HG03354 (cell line): Measurements from ENCODE around the gene ZNF410.
A peak's percentile ranks its signal among the peaks of the same experiment; 100 is the strongest.

Source experiments
- ATAC-seq: cut with Tn5 transposase; IDR thresholded peaks from one replicate; pipeline ENCODE4 v1.9.1; 2021; ENCODE audit warnings: mild to moderate bottlenecking; ENCODE audit not compliant: unreplicated experiment, poor library complexity, severe bottlenecking

Gene ZNF410

DNA sequence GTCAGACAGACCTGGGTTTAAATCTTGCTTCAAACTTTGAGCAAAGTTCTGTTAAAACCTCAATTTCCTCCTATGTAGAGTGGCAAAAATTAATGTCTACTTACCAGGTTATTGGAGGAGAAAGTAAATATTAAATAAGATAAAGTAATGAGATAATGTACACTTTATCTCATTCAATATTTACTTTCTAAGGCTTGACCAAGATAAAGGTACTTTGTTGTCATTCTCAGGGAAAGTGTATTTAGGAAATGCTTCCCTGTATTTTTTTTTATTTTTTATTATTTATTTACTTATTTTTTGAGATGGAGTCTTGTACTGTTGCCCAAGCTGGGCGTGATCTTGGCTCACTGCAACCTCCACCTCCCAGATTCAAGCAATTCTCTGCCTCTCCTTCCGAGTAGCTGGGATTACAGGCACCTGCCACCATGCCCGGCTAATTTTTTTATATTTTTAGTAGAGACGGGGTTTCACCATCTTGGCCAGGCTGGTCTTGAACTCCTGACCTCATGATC, 58.6 kb downstream of the ZNF410 start:
- no peak for ATAC-seq

DNA sequence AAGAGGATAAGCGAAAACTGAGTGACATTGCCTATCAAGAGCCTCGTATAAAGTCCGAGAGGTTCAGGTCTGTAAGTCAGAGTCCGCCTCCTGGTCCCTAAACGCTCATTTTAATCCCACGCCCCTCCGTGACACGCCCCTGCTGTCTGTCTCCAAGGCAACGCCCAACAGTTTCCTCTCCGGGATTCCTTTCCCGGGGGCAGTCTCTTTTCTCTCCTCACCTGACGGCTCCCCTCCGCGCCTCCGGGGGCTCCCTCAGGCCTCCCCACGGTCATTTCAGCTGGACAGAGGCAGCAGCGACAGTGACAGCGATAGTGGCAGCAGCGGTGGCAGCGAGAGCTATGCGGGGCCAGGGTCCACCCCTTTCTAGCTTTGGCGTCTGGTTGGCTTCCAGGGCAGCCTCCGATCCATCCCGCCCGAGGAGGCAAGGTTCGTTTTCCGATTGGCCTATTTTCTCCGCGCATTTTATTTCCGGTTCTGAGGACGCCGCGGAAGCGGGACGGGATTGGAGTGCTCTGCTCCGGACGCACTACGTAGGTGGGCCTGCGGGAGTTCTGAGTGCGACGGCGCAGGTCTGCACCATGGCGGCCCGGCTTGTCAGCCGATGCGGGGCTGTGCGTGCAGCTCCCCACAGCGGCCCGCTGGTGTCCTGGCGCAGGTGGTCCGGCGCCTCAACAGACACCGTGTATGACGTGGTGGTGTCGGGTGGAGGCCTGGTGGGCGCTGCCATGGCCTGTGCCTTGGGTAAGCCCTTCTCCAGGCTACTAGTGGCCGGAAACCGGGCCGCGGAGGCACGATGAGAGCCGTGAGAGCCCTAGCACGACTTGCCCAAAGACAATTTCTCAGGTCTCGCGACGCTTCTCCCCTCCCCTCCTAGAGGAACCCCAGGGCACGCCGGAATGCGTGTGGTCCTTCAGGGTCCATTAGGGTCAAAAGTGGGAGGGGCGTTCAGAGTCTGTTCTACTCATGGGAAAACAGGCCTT, 63.4 kb downstream of the ZNF410 start, which contains the start of the genes COQ6 and FAM161B:
Gene COQ6, plus strand, starts transcription at position 551 of the 983 bp plus-strand sequence. Its CDS starts 31 bp downstream, at position 582.
Gene FAM161B, minus strand, starts transcription at position 343 of the 983 bp plus-strand sequence. Its CDS starts 68 bp downstream, at position 275.
- ATAC-seq: peak; percentile 92

DNA sequence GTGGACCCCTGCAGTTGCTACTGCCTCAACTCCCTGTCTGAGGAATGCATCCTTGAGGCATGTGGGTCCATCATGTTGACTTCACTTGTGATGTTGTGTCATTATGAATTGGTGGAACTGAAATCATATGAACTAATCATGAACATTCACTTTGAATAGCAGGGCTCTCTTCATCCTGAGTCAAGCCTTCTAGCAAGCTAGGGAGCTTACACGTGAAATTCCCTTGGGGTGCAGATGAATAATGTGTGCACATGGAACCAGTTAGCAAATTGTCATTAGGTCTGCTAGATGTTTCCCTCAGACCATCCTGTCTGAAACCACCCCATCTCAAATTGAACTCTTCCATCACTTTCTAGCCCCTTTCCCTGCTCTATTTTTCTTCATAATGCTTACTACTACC, 67.1 kb downstream of the ZNF410 start:
- ATAC-seq: no peak

DNA sequence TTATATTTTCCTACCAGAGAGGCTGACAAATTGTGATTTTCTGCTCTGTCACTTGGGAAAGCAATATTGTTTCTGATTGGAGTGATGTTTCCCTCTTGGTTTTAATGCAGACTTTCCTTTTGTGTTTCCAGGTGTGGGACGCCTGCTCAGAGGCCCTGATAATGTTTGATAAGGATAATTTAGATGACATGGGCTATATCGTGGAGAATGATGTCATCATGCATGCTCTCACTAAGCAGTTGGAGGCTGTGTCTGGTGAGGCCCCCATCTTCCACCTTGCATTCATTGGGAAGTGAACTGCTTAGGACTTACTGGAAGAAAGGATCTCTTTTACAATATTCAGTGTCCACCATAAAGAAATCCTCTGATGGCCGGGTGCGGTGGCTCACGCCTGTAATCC, 69.0 kb downstream of the ZNF410 start:
- ATAC-seq: no peak

DNA sequence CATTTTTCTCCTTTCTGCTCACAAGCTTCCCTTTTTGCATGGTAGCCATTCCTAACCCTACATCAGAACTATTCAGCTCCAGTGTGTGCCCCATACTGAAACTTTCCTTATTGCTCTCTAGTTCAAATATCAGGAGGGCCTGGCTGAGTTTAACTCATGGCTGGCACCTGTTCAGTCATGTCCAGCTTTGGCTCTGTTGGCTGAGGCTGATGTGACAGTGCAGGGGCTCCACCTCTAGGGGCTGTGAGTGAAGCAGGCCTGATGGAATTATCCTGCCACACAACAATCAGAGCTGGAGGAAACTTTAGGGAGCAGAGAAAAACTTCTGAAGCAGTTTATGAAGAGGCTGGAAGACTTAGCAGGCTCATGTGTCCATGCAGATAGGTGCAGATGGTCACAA, 71.9 kb downstream of the ZNF410 start:
- no peak for ATAC-seq

DNA sequence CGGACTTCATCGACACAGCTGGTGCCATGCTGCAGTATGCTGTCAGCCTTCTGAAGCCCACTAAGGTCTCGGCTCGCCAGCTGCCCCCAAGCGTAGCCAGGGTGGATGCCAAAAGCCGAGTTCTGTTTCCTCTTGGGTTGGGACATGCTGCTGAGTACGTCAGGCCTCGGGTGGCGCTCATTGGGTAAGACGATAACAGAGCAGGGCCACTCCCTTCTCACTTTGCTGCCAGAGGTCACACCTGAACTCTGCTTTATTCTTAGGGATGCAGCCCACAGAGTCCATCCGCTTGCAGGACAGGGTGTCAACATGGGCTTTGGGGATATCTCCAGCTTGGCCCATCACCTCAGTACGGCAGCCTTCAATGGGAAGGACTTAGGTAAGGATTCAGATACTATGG, 74.5 kb downstream of the ZNF410 start:
- no peak for ATAC-seq

DNA sequence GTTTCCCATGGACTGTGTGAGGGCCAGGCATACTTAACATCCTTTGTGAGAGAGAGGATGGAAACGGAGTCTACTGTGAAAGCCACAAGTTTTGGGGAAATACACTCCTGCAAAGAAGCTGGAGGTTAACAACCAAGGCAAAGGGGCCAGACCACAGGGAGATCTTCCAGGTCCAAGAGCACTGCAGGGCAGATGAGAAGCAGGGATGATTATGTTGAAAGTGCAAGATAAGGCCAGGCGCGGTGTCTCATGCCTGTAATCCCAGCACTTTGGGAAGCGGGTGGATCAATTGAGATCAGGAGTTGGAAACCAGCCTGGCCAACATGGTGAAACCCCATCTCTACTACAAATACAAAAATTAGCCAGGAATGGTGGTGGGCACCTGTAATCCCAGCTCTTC, 78.6 kb downstream of the ZNF410 start:
- ATAC-seq: no peak

DNA sequence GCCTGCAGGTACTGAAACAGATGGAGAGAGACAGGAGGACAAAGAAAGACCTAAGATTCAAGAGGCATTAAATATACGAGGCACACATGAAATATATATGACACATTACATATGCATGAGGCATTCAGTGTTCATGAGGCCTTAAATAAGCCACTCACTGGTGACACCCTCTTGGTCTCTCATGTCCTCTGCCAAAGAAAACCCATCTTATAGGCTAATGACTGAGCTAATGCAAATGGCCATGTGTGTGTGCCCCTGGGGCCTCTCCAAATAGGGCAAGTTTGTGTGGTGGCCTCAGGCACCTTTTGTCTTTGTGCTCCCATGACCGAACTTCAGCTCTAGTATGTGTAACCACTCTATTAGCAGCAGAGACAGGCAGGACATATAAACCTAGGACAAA, 82.2 kb downstream of the ZNF410 start:
- ATAC-seq: no peak

DNA sequence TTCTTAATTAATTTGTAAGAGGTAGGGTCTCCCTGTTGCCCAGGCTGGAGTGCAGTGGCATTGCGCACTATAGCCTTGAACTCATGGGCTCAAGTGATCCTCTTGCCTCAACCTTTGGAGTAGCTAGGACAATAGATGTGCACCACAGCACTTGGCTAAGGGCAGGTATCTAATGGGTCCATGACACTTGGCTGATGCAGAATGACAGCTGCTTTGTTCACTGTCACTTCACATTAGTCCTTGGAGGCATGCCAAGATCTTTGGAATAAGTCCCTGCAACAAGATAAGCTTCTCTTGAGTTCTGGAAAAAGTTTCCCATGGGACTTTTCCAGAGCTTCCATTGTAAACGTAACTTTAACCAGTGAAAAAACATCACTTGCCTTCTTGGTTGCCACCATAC, 86.8 kb downstream of the ZNF410 start:
- no peak for ATAC-seq

DNA sequence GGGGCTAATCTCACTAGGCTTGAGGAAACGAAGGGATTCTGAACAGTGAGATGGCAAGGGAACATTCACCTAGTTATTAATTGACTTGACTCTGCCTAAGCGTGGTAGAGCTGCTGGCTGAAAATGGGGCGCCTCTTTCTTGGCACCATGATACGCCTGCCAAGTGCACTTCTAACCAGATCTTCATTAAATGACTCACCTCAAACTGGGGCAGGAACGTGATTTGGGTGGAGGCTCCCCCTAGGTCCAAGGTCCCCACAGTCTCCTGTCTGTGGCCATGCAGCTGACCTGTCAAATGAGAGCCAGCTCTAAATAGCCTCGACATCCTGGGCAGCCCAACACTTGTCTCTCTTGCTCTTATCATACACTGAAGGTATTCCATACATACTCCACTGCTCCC, 89.5 kb downstream of the ZNF410 start:
- no peak for ATAC-seq

DNA sequence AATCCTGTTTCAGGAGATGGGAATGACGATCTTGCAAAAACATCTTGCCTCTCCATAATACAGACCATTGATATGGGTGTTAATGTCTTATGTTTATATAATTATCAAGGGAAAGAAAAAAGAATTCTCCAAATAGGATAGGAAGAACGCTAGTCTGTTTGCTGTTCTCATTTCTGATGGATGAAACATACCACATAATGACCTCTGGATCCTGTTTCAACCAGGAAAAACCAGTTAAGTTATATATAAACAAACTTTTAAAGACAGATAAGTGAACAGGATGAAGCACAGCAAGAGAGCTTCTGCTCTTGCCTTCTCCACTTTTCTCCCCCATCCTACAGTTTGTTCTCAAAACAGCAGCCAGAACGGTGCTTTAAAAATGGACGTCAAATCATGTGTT, 91.2 kb downstream of the ZNF410 start:
- ATAC-seq: no peak
